ENCODE results near the gene GARS1.

Gene GARS1

DNA sequence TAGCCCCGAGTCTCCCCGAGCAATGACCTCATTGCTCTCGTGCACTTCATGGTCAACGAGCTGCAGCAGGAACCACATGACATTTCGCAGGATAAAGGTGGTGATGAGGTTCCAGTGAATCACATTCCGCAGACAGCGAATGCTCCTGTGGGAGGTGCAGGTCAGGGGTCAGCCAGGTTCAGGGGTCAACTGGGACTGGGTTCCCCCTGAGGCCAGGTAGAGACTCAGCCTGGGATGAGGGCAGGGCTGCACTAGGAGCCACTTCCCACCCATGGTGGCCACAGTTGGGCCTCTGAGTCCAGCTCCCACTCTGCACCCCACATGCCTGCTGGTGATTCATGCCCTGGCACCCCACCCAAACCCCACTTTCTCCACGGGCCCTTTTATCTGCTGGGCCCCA lies 70.4 kb downstream of the GARS1 start:
- H3K4me3 ChIP-seq (ENCODE audit: low read depth, low read length, poor library complexity, severe bottlenecking), result no peak overlapping the region
- no peaks in the 10 kb centered on the region for H3K79me2 ChIP-seq (ENCODE audit: insufficient read depth, low read length)
- no peaks in the 10 kb centered on the region for H3K36me3 ChIP-seq (ENCODE audit: insufficient read depth, low read length)
- H3K27me3 ChIP-seq (ENCODE audit: insufficient read depth, low read length), result no peaks in the 10 kb centered on the region; the same call in 1 of the 2 replicates
- H3K9me3 ChIP-seq (ENCODE audit: low read length), result no peaks in the 10 kb centered on the region
- no peak for TF ChIP-seq EZH2 (IDR thresholded peaks at IDR 0.05; ENCODE audit: borderline replicate concordance, low read length)
- TF ChIP-seq, protein P1, sequence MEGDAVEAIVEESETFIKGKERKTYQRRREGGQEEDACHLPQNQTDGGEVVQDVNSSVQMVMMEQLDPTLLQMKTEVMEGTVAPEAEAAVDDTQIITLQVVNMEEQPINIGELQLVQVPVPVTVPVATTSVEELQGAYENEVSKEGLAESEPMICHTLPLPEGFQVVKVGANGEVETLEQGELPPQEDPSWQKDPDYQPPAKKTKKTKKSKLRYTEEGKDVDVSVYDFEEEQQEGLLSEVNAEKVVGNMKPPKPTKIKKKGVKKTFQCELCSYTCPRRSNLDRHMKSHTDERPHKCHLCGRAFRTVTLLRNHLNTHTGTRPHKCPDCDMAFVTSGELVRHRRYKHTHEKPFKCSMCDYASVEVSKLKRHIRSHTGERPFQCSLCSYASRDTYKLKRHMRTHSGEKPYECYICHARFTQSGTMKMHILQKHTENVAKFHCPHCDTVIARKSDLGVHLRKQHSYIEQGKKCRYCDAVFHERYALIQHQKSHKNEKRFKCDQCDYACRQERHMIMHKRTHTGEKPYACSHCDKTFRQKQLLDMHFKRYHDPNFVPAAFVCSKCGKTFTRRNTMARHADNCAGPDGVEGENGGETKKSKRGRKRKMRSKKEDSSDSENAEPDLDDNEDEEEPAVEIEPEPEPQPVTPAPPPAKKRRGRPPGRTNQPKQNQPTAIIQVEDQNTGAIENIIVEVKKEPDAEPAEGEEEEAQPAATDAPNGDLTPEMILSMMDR (IDR thresholded peaks at IDR 0.05; ENCODE audit: low read length), result no peak
- no peak overlapping the region for H2AFZ ChIP-seq (ENCODE audit: low read length)
- no peaks in the 10 kb centered on the region for H3K4me1 ChIP-seq (ENCODE audit: insufficient read depth, low read length, severe bottlenecking)
- H3F3A ChIP-seq (ENCODE audit: insufficient read depth, low read length), result no peaks in the 10 kb centered on the region
- no peaks in the 10 kb centered on the region for H3K9me2 ChIP-seq (ENCODE audit: low read depth, low read length)
- no peak overlapping the region for H3K27ac ChIP-seq (ENCODE audit: low read depth, low read length, poor library complexity, severe bottlenecking)
- no peak overlapping the region for H3K4me2 ChIP-seq (ENCODE audit: low read length)
- no peaks in the 10 kb centered on the region for H4K20me1 ChIP-seq (ENCODE audit: insufficient read depth, low read length)
- H3K9ac ChIP-seq (ENCODE audit: low read length), result no peak overlapping the region

DNA sequence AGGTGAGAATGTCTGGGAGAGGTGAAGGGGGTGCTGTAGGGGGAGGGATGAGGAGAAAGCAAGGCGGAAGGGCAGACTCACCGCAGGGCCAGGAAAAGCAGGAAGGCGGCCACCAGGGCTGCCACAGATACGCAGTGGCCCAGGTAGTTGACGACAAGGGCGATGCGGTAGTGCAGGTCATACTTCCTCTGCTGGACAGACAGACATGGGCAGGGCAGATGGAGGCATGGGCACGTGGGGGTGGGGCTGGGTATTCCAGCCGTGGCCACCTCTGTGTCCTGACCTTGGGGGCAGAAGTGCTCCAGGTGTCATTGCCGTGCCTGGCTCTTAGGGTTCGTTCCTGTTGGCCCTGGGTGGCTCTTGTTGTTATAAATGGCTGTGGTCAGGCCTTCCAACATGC lies 70.8 kb downstream of the GARS1 start:
- no peaks in the 10 kb centered on the region for H4K20me1 ChIP-seq (ENCODE audit: insufficient read depth, low read length)
- H3K79me2 ChIP-seq (ENCODE audit: insufficient read depth, low read length), result no peaks in the 10 kb centered on the region
- no peaks in the 10 kb centered on the region for H3K9me2 ChIP-seq (ENCODE audit: low read depth, low read length)
- H3K4me3 ChIP-seq (ENCODE audit: low read depth, low read length, poor library complexity, severe bottlenecking), result no peak overlapping the region
- H3K4me1 ChIP-seq (ENCODE audit: insufficient read depth, low read length, severe bottlenecking), result no peaks in the 10 kb centered on the region
- H3F3A ChIP-seq (ENCODE audit: insufficient read depth, low read length), result no peaks in the 10 kb centered on the region
- H3K27ac ChIP-seq (ENCODE audit: low read depth, low read length, poor library complexity, severe bottlenecking), result no peak overlapping the region
- H3K9me3 ChIP-seq (ENCODE audit: low read length), result no peaks in the 10 kb centered on the region
- no peak overlapping the region for H3K4me2 ChIP-seq (ENCODE audit: low read length)
- no peaks in the 10 kb centered on the region for H3K36me3 ChIP-seq (ENCODE audit: insufficient read depth, low read length)
- no peaks in the 10 kb centered on the region; the same call in 1 of the 2 replicates for H3K27me3 ChIP-seq (ENCODE audit: insufficient read depth, low read length)
- no peak overlapping the region for H3K9ac ChIP-seq (ENCODE audit: low read length)
- TF ChIP-seq, protein P1 (IDR thresholded peaks at IDR 0.05; ENCODE audit: low read length), result no peak
- TF ChIP-seq EZH2 (IDR thresholded peaks at IDR 0.05; ENCODE audit: borderline replicate concordance, low read length), result no peak
- H2AFZ ChIP-seq (ENCODE audit: low read length), result no peak overlapping the region

- no peaks in the 10 kb centered on the region; the same call in 1 of the 2 replicates for H3K27me3 ChIP-seq (ENCODE audit: insufficient read depth, low read length)
- H3K4me1 ChIP-seq (ENCODE audit: insufficient read depth, low read length, severe bottlenecking), result no peaks in the 10 kb centered on the region
- H3K79me2 ChIP-seq (ENCODE audit: insufficient read depth, low read length), result no peaks in the 10 kb centered on the region
- no peak overlapping the region for H3K4me2 ChIP-seq (ENCODE audit: low read length)
- no peaks in the 10 kb centered on the region for H3K36me3 ChIP-seq (ENCODE audit: insufficient read depth, low read length)
- no peak overlapping the region for H3K27ac ChIP-seq (ENCODE audit: low read depth, low read length, poor library complexity, severe bottlenecking)
- no peak overlapping the region for H3K9ac ChIP-seq (ENCODE audit: low read length)
- H3K4me3 ChIP-seq (ENCODE audit: low read depth, low read length, poor library complexity, severe bottlenecking), result no peak overlapping the region
- H2AFZ ChIP-seq (ENCODE audit: low read length), result no peak overlapping the region
- H3K9me2 ChIP-seq (ENCODE audit: low read depth, low read length), result no peaks in the 10 kb centered on the region
- TF ChIP-seq, protein P1 (IDR thresholded peaks at IDR 0.05; ENCODE audit: low read length), result no peak
- TF ChIP-seq EZH2 (IDR thresholded peaks at IDR 0.05; ENCODE audit: borderline replicate concordance, low read length), result no peak
- no peaks in the 10 kb centered on the region for H3F3A ChIP-seq (ENCODE audit: insufficient read depth, low read length)
- H3K9me3 ChIP-seq (ENCODE audit: low read length), result no peaks in the 10 kb centered on the region
- no peaks in the 10 kb centered on the region for H4K20me1 ChIP-seq (ENCODE audit: insufficient read depth, low read length)
These were observed 72.5 kb downstream of the GARS1 start for GRCh38 chr7:30667172-30667571.
